Measurements from ENCODE around the gene GNG2. TPM values are rescaled to one million over a fixed set of nuclear protein-coding genes. Genes with fewer than 3 reads are reported as not detected.

Gene GNG2
- total and polyA plus RNA-seq, 2 donors (not counting 1 experiment from before 2014, with no cell fraction given), result 21.1 to 21.5 TPM

- no peak for TF ChIP-seq EZH2 (IDR thresholded peaks at IDR 0.05; ENCODE audit: low read length, missing control alignments)
- TF ChIP-seq CTCF (conservative IDR thresholded peaks at IDR 0.05 in 1 of 2, IDR thresholded peaks at IDR 0.05 in 1 of 2; ENCODE audit: low read depth in 1 of 2, low read length in 2 of 2), result no peak
- Histone ChIP-seq H3K36me3 (ENCODE audit: control insufficient read depth, insufficient read depth, low read length) (no peaks in the 10 kb centered on the region), H3K79me2 (ENCODE audit: control insufficient read depth, insufficient read depth, low read length) (no peaks in the 10 kb centered on the region), H3K4me3 (replicated peaks in 1 of 4; ENCODE audit: control extremely low read depth in 1 of 4, insufficient read depth in 1 of 4, low read depth in 3 of 4, low read length in 4 of 4) (no peak overlapping the region), H3K4me1 (ENCODE audit: control insufficient read depth, extremely low read depth, insufficient read depth, low read length) (peaks cover 3% of the 10 kb centered on the region), H3K27me3 (ENCODE audit: control insufficient read depth, insufficient read depth, low read length) (no peaks in the 10 kb centered on the region), H3K9ac (ENCODE audit: insufficient read depth, low read length) (no peak overlapping the region), H2AFZ (ENCODE audit: low read length) (no peak overlapping the region), H4K20me1 (ENCODE audit: control insufficient read depth, extremely low read depth, insufficient read depth, low read length) (no peaks in the 10 kb centered on the region), H3K27ac (ENCODE audit: insufficient read depth, low read length) (no peak overlapping the region), H3K4me2 (ENCODE audit: extremely low read depth, insufficient read depth, low read length) (no peak overlapping the region), H3K9me3 (ENCODE audit: control insufficient read depth, insufficient read depth, low read depth, low read length) (no peaks in the 10 kb centered on the region)
- DNase-seq (ENCODE audit: low read depth in 2 of 2), result peak in 1 of 2 donors; percentile 23
Observed at GRCh38 chr14:51921026-51921425, 60.6 kb downstream of the GNG2 start.

GRCh38 chr14:51922624-51923023 lies 62.2 kb downstream of the GNG2 start:
- Histone ChIP-seq H3K4me2 (ENCODE audit: extremely low read depth, insufficient read depth, low read length) (peak overlapping the region; percentile 8), H3K79me2 (ENCODE audit: control insufficient read depth, insufficient read depth, low read length) (no peaks in the 10 kb centered on the region), H3K9me3 (ENCODE audit: control insufficient read depth, insufficient read depth, low read depth, low read length) (no peaks in the 10 kb centered on the region), H3K27me3 (ENCODE audit: control insufficient read depth, insufficient read depth, low read length) (no peaks in the 10 kb centered on the region), H3K9ac (ENCODE audit: insufficient read depth, low read length) (no peak overlapping the region), H4K20me1 (ENCODE audit: control insufficient read depth, extremely low read depth, insufficient read depth, low read length) (no peaks in the 10 kb centered on the region), H3K27ac (ENCODE audit: insufficient read depth, low read length) (no peak overlapping the region), H3K36me3 (ENCODE audit: control insufficient read depth, insufficient read depth, low read length) (no peaks in the 10 kb centered on the region), H3K4me1 (ENCODE audit: control insufficient read depth, extremely low read depth, insufficient read depth, low read length) (peaks cover 3% of the 10 kb centered on the region), H3K4me3 (replicated peaks in 1 of 4; ENCODE audit: control extremely low read depth in 1 of 4, insufficient read depth in 1 of 4, low read depth in 3 of 4, low read length in 4 of 4) (no peak overlapping the region), H2AFZ (ENCODE audit: low read length) (no peak overlapping the region)
- no peak for TF ChIP-seq EZH2 (IDR thresholded peaks at IDR 0.05; ENCODE audit: low read length, missing control alignments)
- TF ChIP-seq CTCF (conservative IDR thresholded peaks at IDR 0.05 in 1 of 2, IDR thresholded peaks at IDR 0.05 in 1 of 2; ENCODE audit: low read depth in 1 of 2, low read length in 2 of 2), result no peak
- peak; percentile 37 to 58 for DNase-seq (ENCODE audit: low read depth in 2 of 2)

GRCh38 chr14:51924600-51924999 lies 64.2 kb downstream of the GNG2 start:
- Histone ChIP-seq H3K9me3 (ENCODE audit: control insufficient read depth, insufficient read depth, low read depth, low read length) (no peaks in the 10 kb centered on the region), H4K20me1 (ENCODE audit: control insufficient read depth, extremely low read depth, insufficient read depth, low read length) (no peaks in the 10 kb centered on the region), H3K79me2 (ENCODE audit: control insufficient read depth, insufficient read depth, low read length) (no peaks in the 10 kb centered on the region), H2AFZ (ENCODE audit: low read length) (no peak overlapping the region), H3K4me3 (replicated peaks in 1 of 4; ENCODE audit: control extremely low read depth in 1 of 4, insufficient read depth in 1 of 4, low read depth in 3 of 4, low read length in 4 of 4) (no peak overlapping the region), H3K27me3 (ENCODE audit: control insufficient read depth, insufficient read depth, low read length) (no peaks in the 10 kb centered on the region), H3K27ac (ENCODE audit: insufficient read depth, low read length) (no peak overlapping the region), H3K4me1 (ENCODE audit: control insufficient read depth, extremely low read depth, insufficient read depth, low read length) (peaks cover 3% of the 10 kb centered on the region), H3K4me2 (ENCODE audit: extremely low read depth, insufficient read depth, low read length) (no peak overlapping the region), H3K36me3 (ENCODE audit: control insufficient read depth, insufficient read depth, low read length) (no peaks in the 10 kb centered on the region), H3K9ac (ENCODE audit: insufficient read depth, low read length) (no peak overlapping the region)
- no peak for DNase-seq (ENCODE audit: low read depth in 2 of 2)
- TF ChIP-seq EZH2 (IDR thresholded peaks at IDR 0.05; ENCODE audit: low read length, missing control alignments), result no peak
- no peak for TF ChIP-seq CTCF (conservative IDR thresholded peaks at IDR 0.05 in 1 of 2, IDR thresholded peaks at IDR 0.05 in 1 of 2; ENCODE audit: low read depth in 1 of 2, low read length in 2 of 2)
